ENCODE results near the gene SLC2A8. TPM values are rescaled to one million over a fixed set of nuclear protein-coding genes. Genes with fewer than 3 reads are reported as not detected.
A peak's percentile ranks its signal among the peaks of the same experiment; 100 is the strongest.

SLC2A8 gene
- total RNA-seq, result 10 to 100 TPM; 21.1 to 30.6 (median 30.0) TPM
- 6.2 TPM for total RNA-seq (2013)

GRCh38 chr9:127396808-127397645, at the start of gene SLC2A8:
SLC2A8 (plus strand) TSS chr9:127397169; CDS start chr9:127397231, 62 bp downstream.
- Mint-ChIP-seq H3K27me3 (ENCODE audit: low read depth in 2 of 2) (peaks cover 11 to 13% of the 10 kb centered on the region in 2 donors), H3K4me1 (peaks cover 9 to 13% of the 10 kb centered on the region in 2 donors), H3K4me3 (peak within 1 kb of the TSS; percentile 83), H3K27ac (peak within 1 kb of the TSS; percentile 57 to 84), H3K36me3 (no peaks in the 10 kb centered on the region), H3K9me3 (no peaks in the 10 kb centered on the region)
- TF ChIP-seq CTCF (IDR thresholded peaks at IDR 0.05), result no peak
- intact Hi-C loops (cut with micrococcal nuclease), result loop anchor here (2.0 to 10.0 kb wide), 3 partner anchors 28 to 172 kb away; partner anchors contain the start of genes LRSAM1, RPL12 and ZNF79
- peak within 1 kb of the TSS; percentile 43 for H3K4me3 ChIP-seq (ENCODE audit: low read length)
- DNase-seq (peak; percentile 96 to 97), ATAC-seq (peak; percentile 90 to 98 (median 92))
- H3K27ac ChIP-seq (ENCODE audit: low read length), result no peak within 1 kb of the TSS
- no peaks in the 10 kb centered on the region for H3K9me3 ChIP-seq (ENCODE audit: control insufficient read depth, insufficient read depth, low read length)
- peaks cover 23% of the 10 kb centered on the region for H3K4me1 ChIP-seq (ENCODE audit: control insufficient read depth, insufficient read depth, low read length)
- peaks cover 2% of the 10 kb centered on the region for H3K36me3 ChIP-seq (ENCODE audit: control insufficient read depth, insufficient read depth, low read length)
- H3K27me3 ChIP-seq (ENCODE audit: control insufficient read depth, insufficient read depth, low read length), result peaks cover 13% of the 10 kb centered on the region
- under 1% methylated on average over 87 of the region's 87 CpGs for WGBS (ENCODE audit: insufficient coverage)

GRCh38 chr9:127347831-127348776, 48.9 kb upstream of the SLC2A8 start:
- H3K27ac Mint-ChIP-seq, result no peak overlapping the region
- no peak for ATAC-seq

GRCh38 chr9:127349483-127350113, 47.4 kb upstream of the SLC2A8 start:
- intact Hi-C loops (cut with micrococcal nuclease), result no loop called here
- H3K4me1 Mint-ChIP-seq, result no peaks in the 10 kb centered on the region
- H3K9me3 Mint-ChIP-seq, result no peaks in the 10 kb centered on the region
- no peak for ATAC-seq
- H3K27ac Mint-ChIP-seq, result no peak overlapping the region
- no peak overlapping the region for H3K4me3 ChIP-seq (ENCODE audit: low read length)
- peaks cover 0 to 9% of the 10 kb centered on the region in 2 donors for H3K27me3 Mint-ChIP-seq (ENCODE audit: low read depth in 2 of 2)
- no peaks in the 10 kb centered on the region for H3K36me3 Mint-ChIP-seq
- H3K27ac ChIP-seq (ENCODE audit: low read length), result no peak overlapping the region
- 92% methylated on average over 12 of the region's 12 CpGs for WGBS (ENCODE audit: insufficient coverage)
- no peak overlapping the region for H3K4me3 Mint-ChIP-seq
- no peak for TF ChIP-seq CTCF (IDR thresholded peaks at IDR 0.05)
- DNase-seq, result no peak
- H3K9me3 ChIP-seq (ENCODE audit: control insufficient read depth, insufficient read depth, low read length), result no peaks in the 10 kb centered on the region
- H3K4me1 ChIP-seq (ENCODE audit: control insufficient read depth, insufficient read depth, low read length), result no peaks in the 10 kb centered on the region
- H3K27me3 ChIP-seq (ENCODE audit: control insufficient read depth, insufficient read depth, low read length), result no peaks in the 10 kb centered on the region
- no peaks in the 10 kb centered on the region for H3K36me3 ChIP-seq (ENCODE audit: control insufficient read depth, insufficient read depth, low read length)

More at GRCh38 chr9:127347831-127348776, 48.9 kb upstream of the SLC2A8 start:
- DNase-seq, result peak in 1 of 2 donors; percentile 9
- 91% methylated on average over 6 of the region's 8 CpGs for WGBS (ENCODE audit: insufficient coverage)
- Mint-ChIP-seq H3K36me3 (no peaks in the 10 kb centered on the region), H3K4me1 (no peaks in the 10 kb centered on the region), H3K9me3 (no peaks in the 10 kb centered on the region), H3K4me3 (no peak overlapping the region), H3K27me3 (ENCODE audit: low read depth in 2 of 2) (peaks cover 0 to 9% of the 10 kb centered on the region in 2 donors)
- Histone ChIP-seq H3K4me1 (ENCODE audit: control insufficient read depth, insufficient read depth, low read length) (no peaks in the 10 kb centered on the region), H3K9me3 (ENCODE audit: control insufficient read depth, insufficient read depth, low read length) (no peaks in the 10 kb centered on the region), H3K4me3 (ENCODE audit: low read length) (no peak overlapping the region), H3K36me3 (ENCODE audit: control insufficient read depth, insufficient read depth, low read length) (no peaks in the 10 kb centered on the region), H3K27me3 (ENCODE audit: control insufficient read depth, insufficient read depth, low read length) (no peaks in the 10 kb centered on the region), H3K27ac (ENCODE audit: low read length) (no peak overlapping the region)
- intact Hi-C loops (cut with micrococcal nuclease), result no loop called here
- TF ChIP-seq CTCF (IDR thresholded peaks at IDR 0.05), result no peak
